Measurements from ENCODE around the gene SRP68.

DNA sequence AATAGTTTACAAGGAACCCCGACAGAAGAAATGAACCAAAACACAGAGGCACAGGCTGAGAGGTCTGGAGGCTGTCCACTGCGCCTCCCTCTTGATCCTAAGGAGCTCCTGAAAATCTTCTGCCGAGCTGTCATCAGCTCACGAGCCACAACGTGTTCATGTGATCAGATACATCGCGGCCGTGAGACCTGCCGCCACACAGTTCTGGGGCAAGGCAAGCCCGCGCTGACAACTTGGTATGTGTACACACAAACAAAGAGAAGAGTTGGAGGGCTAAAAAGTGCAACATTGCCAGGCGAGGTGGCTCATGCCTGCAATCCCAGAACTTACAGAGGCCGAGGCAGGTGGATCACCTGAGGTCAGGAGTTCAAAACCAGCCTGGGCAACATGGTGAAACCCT lies 23.6 kb upstream of the SRP68 start:
- no peak for TF ChIP-seq POLR2A (IDR thresholded peaks at IDR 0.05; ENCODE audit: control extremely low read depth in 1 of 2, low read depth in 2 of 2, low read length in 2 of 2)
- no peak for TF ChIP-seq CTCF (IDR thresholded peaks at IDR 0.05; ENCODE audit: control extremely low read depth in 1 of 3, insufficient read depth in 1 of 3, low read depth in 1 of 3, low read length in 3 of 3)
- no peak for TF ChIP-seq JUN (IDR thresholded peaks at IDR 0.05; ENCODE audit: low read depth, low read length)
- TF ChIP-seq EZH2 (IDR thresholded peaks at IDR 0.05; ENCODE audit: low read depth, low read length, severe bottlenecking), result no peak
- TF ChIP-seq, protein P1, sequence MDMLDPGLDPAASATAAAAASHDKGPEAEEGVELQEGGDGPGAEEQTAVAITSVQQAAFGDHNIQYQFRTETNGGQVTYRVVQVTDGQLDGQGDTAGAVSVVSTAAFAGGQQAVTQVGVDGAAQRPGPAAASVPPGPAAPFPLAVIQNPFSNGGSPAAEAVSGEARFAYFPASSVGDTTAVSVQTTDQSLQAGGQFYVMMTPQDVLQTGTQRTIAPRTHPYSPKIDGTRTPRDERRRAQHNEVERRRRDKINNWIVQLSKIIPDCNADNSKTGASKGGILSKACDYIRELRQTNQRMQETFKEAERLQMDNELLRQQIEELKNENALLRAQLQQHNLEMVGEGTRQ (IDR thresholded peaks at IDR 0.05; ENCODE audit: low read length), result no peak

Data from H1 (cell line).